Adipose tissue (tissue), 3 donors: ENCODE results near the gene IGSF21. TPM values are rescaled to one million over a fixed set of nuclear protein-coding genes. Genes with fewer than 3 reads are reported as not detected.

Experiments
- H3K27ac ChIP-seq: one replicate; pipeline ENCODE4 v1.5.1; 2013; ENCODE audit warnings: low read depth, low read length
- WGBS, 3 donors: extraction: QIAGEN DNeasy Blood & Tissue Kit; methylation state at CpG; one replicate each; pipeline ENCODE4 v1.1.7; 2013; 5-methylcytosine and 5-hydroxymethylcytosine counted together
- polyA plus RNA-seq, 3 donors: library from polyadenylated mRNA; stranded (reverse); fragments of 200-250 nt; gene quantifications; one replicate each; pipeline ENCODE4 v1.2.3, GENCODE V29; 2013
- donor health status: healthy with polysubstance abuse.
- donor health status: Bipolar disorder and iron deficiency.
- donor health status: healthy.

The IGSF21 gene
- polyA plus RNA-seq, 3 donors, result 0.46 to 0.90 (median 0.48) TPM

DNA sequence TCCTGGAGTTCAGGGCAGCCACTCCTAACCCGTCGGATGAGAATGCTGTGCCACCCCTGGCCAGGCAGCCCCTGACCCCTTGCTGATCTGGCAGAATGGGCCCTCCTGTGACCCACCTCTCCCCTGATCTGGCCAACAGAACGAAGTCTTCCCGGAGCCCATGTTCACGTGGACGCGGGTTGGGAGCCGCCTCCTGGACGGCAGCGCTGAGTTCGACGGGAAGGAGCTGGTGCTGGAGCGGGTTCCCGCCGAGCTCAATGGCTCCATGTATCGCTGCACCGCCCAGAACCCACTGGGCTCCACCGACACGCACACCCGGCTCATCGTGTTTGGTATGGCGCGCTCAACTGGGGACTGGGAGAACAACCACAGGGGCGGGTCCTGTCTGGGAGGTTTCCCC lies 269.1 kb downstream of the IGSF21 start:
- H3K27ac ChIP-seq, result no peak overlapping the region
- WGBS, 3 donors, result 89 to 91% (median 89%) methylated on average over 24 of the region's 24 CpGs

DNA sequence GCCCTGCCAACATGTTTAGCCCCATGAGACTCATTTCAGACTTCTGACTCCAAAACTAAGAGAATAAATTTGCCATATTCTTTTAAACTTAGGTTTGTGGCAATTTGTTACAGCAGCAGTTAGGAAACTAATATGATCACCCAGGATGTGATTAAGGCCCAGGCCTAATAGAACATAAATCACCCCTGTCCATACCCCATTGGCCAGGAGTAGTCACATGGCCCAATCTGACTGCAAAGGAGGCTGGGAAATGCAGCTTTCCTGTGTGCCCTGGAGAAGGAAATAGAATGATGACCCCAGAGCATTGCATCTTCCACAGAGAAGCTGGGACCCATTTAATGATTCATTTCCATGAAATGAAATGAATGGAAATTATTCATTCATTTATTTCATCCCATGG lies 272.7 kb downstream of the IGSF21 start:
- no peak overlapping the region for H3K27ac ChIP-seq

DNA sequence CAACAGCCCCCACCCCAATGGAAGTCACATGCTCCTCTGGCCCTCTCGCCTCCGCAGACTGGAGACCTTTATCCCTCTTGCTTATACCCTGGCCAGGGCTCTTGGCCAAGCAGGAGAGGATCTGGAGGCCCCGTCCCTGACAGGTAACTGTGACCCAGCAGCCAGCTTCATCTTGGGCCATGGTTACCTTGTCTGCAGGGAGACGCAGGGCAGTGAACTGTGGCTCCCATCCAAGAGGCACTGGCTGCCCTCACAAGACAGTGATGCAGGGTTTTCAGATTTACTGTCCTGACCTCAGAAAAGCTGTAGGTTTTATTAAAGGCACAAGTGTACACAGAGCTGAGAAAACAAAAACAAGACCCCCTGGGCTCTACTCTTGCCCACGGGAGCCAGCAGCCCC lies 276.5 kb downstream of the IGSF21 start:
- no peak overlapping the region for H3K27ac ChIP-seq
- 50 to 62% (median 58%) methylated on average over 5 of the region's 5 CpGs for WGBS, 3 donors

DNA sequence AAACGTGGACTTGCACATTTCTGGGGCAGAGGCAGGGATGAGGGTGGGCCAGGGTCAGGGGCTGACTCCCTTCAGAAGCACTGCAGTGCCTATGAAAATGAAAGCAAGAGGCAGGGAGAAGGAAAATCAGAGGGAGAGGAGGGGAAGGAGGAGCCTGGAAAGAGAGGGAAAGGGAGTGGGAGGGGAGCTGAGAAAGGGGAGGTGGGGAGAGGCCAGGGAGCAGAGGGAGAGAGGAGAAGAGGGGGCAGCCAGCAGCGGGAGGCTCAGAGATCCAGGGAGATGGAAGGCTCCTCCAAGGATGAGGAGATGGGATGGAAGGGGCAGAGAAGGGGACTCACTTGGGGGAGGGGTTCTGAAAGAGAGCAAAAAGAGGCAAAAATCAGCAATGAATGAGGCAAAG lies 276.9 kb downstream of the IGSF21 start:
- no peak overlapping the region for H3K27ac ChIP-seq

DNA sequence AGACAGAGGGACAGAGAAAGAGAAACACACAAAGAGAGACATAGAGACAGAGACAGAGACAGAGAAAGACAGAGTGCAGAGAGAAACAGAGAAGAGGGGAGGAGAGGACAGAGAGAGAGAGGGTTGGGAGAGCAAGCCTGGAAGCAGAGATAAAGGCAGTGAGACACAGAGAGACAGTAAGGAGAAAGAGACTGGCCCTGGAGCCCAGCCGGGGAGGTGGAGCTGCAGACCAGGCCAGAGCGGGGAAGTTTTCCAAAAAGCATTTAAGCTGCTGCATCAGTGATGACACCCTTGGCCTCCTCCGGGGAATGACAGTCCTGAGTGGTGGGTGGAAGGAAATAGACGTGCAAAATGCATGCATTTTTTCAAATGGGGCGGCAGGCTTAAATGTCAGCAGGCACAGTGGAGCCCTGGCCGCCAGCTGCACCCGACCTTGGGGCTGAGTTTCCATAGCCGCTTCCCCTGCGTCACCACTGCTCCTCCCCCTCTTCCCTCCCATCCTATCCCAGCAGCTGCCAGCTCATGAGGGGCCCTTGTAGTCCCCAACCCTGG lies 277.7 kb downstream of the IGSF21 start:
- H3K27ac ChIP-seq, result no peak overlapping the region
- 6 to 18% (median 11%) methylated on average over 9 of the region's 9 CpGs for WGBS, 3 donors

More for the DNA sequence above, 276.9 kb downstream of the IGSF21 start:
- 17 to 22% (median 20%) methylated on average over 2 of the region's 2 CpGs for WGBS, 3 donors

DNA sequence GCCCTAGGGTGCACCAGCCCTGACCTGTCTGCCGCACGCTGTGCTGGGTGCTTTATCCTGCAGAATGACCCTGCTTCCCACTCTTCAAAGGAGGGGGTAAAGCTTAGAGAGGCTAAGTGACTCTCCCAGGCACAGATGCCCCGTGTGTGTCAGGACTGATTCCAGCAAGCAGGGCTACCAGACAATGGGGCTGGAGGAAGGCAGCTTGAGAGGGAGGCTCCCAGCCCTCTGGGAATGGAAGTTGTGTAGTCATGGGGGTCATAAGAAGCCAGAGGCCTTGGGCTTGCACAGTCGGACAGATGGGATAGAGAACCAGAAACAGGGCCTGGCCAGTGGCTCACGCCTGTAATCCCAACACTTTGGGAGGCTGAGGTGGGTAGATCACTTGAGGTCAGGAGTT lies 279.0 kb downstream of the IGSF21 start:
- WGBS, 3 donors, result 83 to 87% (median 86%) methylated on average over 5 of the region's 5 CpGs
- no peak overlapping the region for H3K27ac ChIP-seq

DNA sequence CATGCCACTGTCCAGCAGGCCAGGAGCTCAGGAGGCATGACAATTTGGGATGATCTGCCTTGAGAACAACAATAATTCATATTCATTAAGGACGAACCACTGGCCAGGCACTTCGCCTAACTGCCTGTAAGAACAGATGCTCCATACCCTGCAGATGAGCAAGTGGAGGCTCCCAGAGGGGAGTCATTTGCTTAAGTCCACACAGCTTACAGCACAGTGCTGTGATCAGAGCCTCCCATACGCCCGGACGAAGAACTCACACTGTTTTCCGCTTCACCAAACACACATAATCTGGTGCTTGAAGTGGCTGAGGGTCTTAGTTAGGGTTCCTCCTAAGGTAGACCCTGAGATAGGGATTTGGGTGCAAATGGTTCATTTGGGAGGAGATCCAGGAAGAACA lies 279.7 kb downstream of the IGSF21 start:
- WGBS, 3 donors, result 85 to 91% (median 87%) methylated on average over 6 of the region's 6 CpGs
- no peak overlapping the region for H3K27ac ChIP-seq

DNA sequence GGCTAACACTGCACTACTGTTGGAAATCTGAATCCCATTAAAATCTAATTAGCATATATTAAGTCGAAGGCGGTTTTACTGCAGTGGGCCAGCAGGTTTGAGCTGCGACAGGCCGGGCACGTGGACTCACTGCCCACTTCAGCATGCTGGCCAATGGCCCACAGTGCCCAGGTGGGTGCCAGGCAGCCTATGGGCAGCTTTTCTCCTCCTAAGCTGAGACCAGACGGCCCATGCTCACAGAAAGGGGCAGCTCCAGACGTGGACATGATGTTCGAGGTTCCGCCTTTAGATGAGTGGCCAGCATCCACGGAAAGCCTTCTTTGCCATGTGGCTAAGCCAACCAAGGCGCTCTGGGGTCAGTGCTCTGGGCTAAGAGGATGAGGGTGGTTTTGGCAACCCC lies 283.4 kb downstream of the IGSF21 start:
- H3K27ac ChIP-seq, result no peak overlapping the region
- 76 to 90% (median 89%) methylated on average over 11 of the region's 11 CpGs for WGBS, 3 donors

DNA sequence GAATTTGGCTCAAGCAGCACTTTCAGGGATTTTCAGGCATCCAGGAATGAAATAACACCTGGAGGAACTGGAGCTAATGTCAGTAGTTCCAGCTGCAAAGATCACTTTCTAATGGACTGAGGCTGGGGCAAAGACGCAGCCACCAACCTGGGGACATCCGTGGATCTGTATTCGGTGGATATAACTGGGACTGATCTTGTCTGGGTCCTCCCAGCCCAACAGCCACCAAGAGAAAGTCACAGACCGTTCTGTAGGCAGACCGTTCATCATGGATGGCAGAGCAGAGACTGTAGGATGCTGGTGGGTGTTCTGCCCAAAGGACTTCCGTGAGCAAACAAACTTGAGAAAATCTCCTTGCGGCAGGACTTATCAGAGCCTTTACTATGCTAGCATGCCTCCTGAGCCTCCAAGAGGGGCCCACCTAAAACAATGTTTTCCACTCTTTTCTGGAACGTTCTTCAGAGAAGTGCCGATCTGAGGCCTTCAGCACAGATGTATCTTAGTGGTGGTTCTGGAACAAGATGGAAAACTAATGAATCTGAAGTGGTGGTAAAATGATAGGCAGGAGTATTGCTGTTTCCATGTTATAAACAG lies 287.1 kb downstream of the IGSF21 start:
- H3K27ac ChIP-seq, result no peak overlapping the region
- WGBS, 3 donors, result 84 to 90% (median 89%) methylated on average over 9 of the region's 9 CpGs

DNA sequence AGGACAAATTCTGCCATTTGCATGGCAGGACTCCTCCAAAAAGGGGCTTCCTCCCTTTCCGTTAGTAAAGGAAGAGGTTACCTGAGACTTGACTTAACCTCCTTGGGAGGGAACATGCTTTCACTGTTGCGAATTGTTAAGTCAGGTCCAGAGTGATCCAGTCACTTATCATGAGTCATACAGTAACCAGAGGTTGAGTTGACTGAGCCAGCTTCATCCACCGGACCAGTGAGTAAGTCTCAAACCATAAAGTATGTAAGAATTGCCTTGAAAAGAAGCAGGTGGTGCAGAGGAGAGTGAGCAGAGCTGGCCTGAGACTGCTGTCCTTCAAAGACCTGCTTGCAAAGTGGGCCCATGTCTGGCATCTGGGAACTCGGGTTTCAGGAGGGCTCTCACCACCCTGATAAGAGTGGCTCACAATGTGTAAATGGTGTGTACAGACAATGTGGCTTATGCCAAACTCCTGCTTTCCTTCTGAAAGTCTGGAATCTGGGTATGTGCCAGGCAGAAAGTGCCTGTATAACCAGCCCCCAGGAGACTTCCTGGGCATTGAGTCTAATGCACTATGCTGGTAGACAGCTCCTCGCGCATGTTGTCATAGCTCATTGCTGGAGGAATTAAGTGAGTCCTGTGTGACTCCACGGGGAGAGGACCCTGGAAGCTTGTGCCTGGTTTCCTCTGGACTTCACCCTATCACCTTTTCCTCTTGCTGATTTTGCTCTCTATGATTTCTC lies 288.8 kb downstream of the IGSF21 start:
- 61 to 68% (median 66%) methylated on average over 7 of the region's 7 CpGs for WGBS, 3 donors
- no peak overlapping the region for H3K27ac ChIP-seq

DNA sequence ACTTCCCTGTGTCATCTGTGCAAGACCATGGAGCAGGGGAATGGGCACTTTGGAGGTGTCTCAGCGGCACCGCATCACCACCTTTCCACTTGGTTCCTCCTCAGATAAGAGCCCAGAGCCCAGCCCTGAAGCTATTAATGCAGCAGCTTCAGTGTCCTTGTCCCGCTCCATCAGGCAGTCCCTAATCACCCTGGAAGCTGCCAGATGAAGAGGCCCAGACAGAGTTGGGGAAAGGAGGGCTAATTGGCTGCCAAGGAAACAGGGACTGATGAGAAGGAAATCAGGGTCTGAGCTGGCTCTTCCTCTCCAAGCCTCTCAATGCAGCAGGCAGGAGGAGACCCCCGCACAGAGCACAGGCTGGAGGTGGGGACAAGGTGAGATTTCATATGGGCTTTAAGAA lies 290.0 kb downstream of the IGSF21 start:
- no peak overlapping the region for H3K27ac ChIP-seq
- WGBS, 3 donors, result 70 to 78% (median 77%) methylated on average over 4 of the region's 4 CpGs

DNA sequence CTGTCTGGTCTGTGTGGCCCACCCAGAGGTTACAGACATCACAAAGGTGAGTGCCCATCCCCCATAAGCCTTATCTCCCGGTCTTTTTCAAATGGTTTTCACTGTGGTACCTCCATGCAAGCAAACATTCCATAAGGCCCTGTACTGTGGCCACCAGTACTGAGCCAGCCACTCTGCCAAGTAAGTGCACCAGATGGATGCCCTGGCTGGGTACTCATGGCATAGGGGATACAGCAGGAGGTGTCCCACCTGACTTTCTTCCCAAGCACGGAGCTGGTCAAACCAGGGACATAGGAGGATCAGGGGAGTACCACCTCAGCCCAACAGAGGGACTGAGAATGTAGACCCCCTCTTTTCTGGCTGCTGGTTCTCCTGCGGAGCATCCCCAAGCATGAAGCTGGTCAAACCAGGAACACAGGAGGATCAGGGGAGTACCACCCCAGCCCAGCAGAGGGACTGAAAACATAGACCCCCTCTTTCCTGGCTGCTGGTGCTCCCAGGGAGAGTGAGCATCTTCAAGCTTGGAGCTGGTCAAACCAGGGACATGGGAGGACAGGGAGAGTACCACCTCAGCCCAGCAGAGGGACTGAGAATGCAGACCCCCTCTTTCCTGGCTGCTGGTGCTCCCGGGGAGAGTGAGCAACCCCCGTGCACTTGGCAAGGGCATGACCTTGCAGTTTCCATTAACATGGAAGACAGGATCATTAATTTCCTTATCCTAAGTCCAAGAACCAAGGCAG lies 291.4 kb downstream of the IGSF21 start:
- WGBS, 3 donors, result 34 to 59% (median 52%) methylated on average over 5 of the region's 5 CpGs
- no peak overlapping the region for H3K27ac ChIP-seq

DNA sequence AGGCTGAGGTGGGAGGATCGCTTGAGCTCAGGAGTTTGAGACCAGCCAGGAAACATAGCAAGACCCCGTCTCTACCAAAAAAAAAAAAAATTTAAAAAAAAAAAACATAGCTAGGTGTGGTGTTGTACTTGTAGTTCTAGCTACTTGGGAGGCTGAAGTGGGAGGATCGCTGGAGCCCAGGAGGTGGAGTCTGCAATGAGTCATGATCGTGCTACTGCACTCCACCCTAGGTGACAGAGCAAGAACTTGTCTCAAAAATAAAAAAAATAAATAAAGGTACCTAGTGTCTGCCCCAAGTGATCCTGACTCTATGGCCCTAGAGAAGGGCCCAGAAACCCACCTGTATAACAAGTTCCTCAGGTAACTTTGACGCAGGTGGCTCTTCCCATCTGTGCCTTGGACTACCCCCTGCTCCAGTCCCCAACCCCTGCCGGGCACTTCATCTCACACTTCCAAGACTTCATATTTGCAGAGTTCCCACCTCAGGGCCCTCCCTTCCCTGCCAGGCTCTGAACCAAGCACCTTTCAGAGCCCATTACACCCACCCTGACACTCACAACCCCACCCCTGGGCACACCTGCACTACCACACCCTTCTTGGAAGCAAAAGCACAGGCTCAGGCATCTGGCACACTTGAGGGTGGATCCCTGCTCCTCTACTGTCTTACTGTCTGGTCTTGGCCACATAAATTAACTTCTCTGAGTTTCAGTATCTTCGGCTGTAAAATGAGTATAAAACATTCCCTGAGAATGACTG lies 292.9 kb downstream of the IGSF21 start:
- no peak overlapping the region for H3K27ac ChIP-seq
- 77 to 84% (median 80%) methylated on average over 7 of the region's 7 CpGs for WGBS, 3 donors

DNA sequence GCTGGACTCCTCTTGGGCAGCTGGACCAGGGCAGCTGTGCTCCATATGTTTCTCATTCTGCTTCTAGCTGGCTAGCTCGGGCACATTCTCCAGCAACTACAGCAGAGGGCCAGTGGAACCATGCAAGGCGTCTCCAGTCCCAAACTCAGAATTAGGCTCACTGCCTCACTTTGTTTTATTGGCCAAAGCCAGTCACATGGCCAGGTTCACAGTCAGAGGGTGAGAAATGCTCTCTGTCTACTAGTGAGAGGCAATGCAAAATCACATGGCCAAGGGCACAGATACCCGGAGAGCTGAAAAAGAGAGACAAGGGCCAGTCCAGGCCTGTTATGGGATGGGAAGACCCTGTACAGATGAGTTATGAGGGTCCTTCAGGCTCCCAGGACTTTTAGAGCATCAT lies 294.3 kb downstream of the IGSF21 start:
- WGBS, 3 donors, result 85 to 87% (median 86%) methylated on average over 3 of the region's 3 CpGs
- H3K27ac ChIP-seq, result no peak overlapping the region

DNA sequence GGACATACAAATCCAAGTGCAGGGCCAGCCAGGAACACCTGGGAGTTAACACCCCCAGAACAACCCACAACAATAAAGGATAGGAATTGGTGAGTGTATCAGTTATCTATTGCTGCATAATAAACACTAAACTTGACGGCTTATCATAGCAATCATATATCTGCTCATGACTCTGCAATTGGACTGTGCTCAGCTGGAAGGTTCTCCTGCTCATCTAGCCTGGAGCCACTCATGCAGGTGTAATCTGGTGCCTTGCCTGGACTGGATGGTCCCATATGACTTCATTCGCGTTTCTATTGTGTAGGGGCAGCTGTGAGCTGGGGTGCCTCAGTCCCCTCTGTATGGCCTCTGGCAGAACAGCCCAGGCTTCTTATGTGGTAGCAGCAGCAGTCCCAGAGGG lies 296.9 kb downstream of the IGSF21 start:
- H3K27ac ChIP-seq, result no peak overlapping the region
- 57 to 76% (median 58%) methylated on average over 3 of the region's 3 CpGs for WGBS, 3 donors

DNA sequence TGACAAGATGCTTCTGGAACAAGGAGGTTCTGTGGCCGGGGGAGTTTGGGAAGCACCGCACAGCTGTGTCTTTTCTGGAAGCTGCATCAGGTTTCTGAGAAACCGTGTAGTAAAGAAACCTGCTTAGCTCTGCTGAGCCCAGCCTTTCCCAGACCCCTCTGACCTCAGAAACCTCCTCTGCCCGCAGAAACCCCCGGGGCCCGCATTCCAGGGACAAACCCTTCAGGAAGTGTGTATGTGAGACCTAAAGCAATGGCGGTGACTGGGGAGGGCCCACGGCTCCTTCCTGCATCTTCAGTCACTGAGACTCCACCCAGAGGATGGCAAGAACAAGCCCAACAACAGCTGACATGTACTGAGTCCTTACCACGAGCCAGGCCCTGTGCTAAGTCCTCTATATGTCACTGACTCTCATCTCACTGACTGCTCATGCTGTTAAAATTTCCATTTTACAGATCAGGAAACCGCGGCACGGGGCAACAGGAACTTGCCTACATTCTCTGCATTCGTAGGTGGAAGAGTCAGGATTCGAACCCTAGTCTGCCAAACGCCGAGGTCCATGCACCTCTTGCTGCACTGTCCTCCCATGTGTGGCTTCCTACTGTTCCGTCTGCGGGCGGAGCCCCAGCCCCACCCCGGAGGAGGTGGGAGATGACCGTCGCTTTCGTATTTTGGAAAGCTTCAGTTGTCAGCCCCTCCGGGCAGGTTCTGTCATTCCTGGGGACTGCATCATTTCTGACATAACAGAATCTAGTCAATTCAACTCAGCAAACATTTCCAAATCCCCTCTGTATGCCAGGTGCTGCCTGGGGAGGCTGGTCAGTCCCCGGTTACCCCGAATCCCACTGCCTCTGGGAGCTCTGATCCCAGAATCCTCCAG lies 299.8 kb downstream of the IGSF21 start:
- WGBS, 3 donors, result 63 to 78% (median 66%) methylated on average over 26 of the region's 26 CpGs

DNA sequence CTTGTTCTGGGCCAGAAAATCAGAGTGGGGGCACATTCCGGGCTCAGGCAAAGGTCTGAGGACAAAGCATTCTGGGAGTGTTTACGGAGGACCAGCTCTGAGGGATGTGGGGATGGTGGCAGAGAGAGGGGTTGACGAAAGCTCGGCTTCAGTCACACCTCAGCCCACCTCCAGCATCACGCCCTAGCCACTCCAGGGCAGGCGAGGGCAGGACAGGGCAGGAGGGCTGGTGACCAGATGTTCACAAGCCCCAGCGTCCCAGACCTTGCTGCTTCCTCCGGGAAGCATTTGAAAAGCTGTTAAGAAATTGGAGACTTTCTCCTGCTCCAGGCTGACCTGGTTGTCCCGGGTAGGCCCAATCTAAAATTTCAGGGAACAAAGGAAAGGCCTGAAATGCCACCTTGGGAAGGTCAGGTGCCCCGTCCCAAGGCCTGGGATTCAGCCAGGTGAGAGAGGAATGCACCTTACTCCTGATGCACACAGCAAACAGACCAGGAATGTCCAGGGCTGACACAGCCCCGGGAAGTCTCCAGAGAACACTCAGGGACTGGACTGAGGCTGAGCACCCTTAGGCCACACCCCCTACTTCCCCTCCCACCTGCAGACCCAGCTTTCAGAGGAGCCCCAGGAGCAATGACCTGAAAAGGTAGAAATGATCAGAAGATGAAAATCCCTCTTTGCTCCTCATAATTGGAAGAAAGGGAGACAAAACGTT lies 301.2 kb downstream of the IGSF21 start:
- 53 to 61% (median 59%) methylated on average over 12 of the region's 12 CpGs for WGBS, 3 donors
- no peak overlapping the region for H3K27ac ChIP-seq

More for the DNA sequence above, 299.8 kb downstream of the IGSF21 start:
- no peak overlapping the region for H3K27ac ChIP-seq
